OCI-LY1 (cell line): Measurements from ENCODE around the gene PRUNE1.

ENCODE experiments used
- H2AFZ ChIP-seq: fragments of 200-600 bp; sonication (generic), shearing (Covaris generic); 2 replicates; pipeline ENCODE4 v1.6.0; 2014; ENCODE audit warnings: antibody characterized with exemption, mild to moderate bottlenecking, low read length
- H3F3A ChIP-seq: fragments of 200-600 bp; sonication (generic), shearing (Covaris generic); 2 replicates; pipeline ENCODE4 v1.6.0; 2014; ENCODE audit warnings: mild to moderate bottlenecking, antibody characterized with exemption, low read length, moderate library complexity; ENCODE audit not compliant: insufficient read depth
- H3K27ac ChIP-seq: fragments of 200-600 bp; sonication (generic); 2 replicates; pipeline ENCODE4 v1.5.1; 2014; ENCODE audit warnings: low read length, mixed run types, mild to moderate bottlenecking, low read depth; ENCODE audit not compliant: poor library complexity, severe bottlenecking
- H3K27me3 ChIP-seq: fragments of 200-600 bp; sonication (generic); 2 replicates; pipeline ENCODE4 v1.6.0; 2014; ENCODE audit warnings: antibody characterized with exemption, mild to moderate bottlenecking, low read length, moderate library complexity; ENCODE audit not compliant: insufficient read depth
- H3K36me3 ChIP-seq: fragments of 200-600 bp; sonication (generic); 2 replicates; pipeline ENCODE4 v1.6.1; 2014; ENCODE audit warnings: mild to moderate bottlenecking, antibody characterized with exemption, low read length, moderate library complexity, mixed read lengths; ENCODE audit not compliant: insufficient read depth
- H3K4me1 ChIP-seq: fragments of 200-600 bp; sonication (generic); 2 replicates; pipeline ENCODE4 v1.5.1; 2014; ENCODE audit warnings: mild to moderate bottlenecking, low read length, moderate library complexity; ENCODE audit not compliant: insufficient read depth, severe bottlenecking
- H3K4me2 ChIP-seq: fragments of 200-600 bp; sonication (generic), shearing (Covaris generic); 2 replicates; pipeline ENCODE4 v1.6.1; 2014; ENCODE audit warnings: low read length
- H3K4me3 ChIP-seq: fragments of 200-600 bp; sonication (generic); 2 replicates; pipeline ENCODE4 v1.5.1; 2014; ENCODE audit warnings: low read length, low read depth, mild to moderate bottlenecking, mixed read lengths; ENCODE audit not compliant: poor library complexity, severe bottlenecking
- H3K79me2 ChIP-seq: fragments of 200-600 bp; shearing (Covaris generic); 2 replicates; pipeline ENCODE4 v1.6.1; 2016; ENCODE audit warnings: mixed run types, low read length, mixed read lengths; ENCODE audit not compliant: insufficient read depth
- H3K9ac ChIP-seq: fragments of 200-600 bp; sonication (generic), shearing (Covaris generic); 2 replicates; pipeline ENCODE4 v1.6.1; 2014; ENCODE audit warnings: mild to moderate bottlenecking, low read length, mixed read lengths
- H3K9me2 ChIP-seq: fragments of 200-600 bp; sonication (generic), shearing (Covaris generic); 2 replicates; pipeline ENCODE4 v1.6.1; 2014; ENCODE audit warnings: low read depth, mild to moderate bottlenecking, low read length, mixed read lengths
- H3K9me3 ChIP-seq: fragments of 200-600 bp; shearing (Covaris generic); 2 replicates; pipeline ENCODE4 v1.6.1; 2014; ENCODE audit warnings: low read length, mixed read lengths
- H4K20me1 ChIP-seq: fragments of 200-600 bp; sonication (generic), shearing (Covaris generic); 2 replicates; pipeline ENCODE4 v1.6.0; 2016; ENCODE audit warnings: mild to moderate bottlenecking, low read length; ENCODE audit not compliant: insufficient read depth
- EZH2 ChIP-seq: fragments of 200-600 bp; sonication (generic), shearing (Covaris generic); IDR thresholded peaks from 2 replicates; pipeline ENCODE4 v1.8.0; 2017; ENCODE audit warnings: borderline replicate concordance, mixed run types, mild to moderate bottlenecking, antibody characterized with exemption, low read length, moderate library complexity, mixed read lengths
- TF ChIP-seq, protein P1 (sequence below): fragments of 200-600 bp; sonication (generic), shearing (Covaris generic); IDR thresholded peaks from 2 replicates; pipeline ENCODE4 v1.5.1; 2017; ENCODE audit warnings: mild to moderate bottlenecking, antibody characterized with exemption, low read length, moderate library complexity, mixed read lengths

PRUNE1 gene

DNA sequence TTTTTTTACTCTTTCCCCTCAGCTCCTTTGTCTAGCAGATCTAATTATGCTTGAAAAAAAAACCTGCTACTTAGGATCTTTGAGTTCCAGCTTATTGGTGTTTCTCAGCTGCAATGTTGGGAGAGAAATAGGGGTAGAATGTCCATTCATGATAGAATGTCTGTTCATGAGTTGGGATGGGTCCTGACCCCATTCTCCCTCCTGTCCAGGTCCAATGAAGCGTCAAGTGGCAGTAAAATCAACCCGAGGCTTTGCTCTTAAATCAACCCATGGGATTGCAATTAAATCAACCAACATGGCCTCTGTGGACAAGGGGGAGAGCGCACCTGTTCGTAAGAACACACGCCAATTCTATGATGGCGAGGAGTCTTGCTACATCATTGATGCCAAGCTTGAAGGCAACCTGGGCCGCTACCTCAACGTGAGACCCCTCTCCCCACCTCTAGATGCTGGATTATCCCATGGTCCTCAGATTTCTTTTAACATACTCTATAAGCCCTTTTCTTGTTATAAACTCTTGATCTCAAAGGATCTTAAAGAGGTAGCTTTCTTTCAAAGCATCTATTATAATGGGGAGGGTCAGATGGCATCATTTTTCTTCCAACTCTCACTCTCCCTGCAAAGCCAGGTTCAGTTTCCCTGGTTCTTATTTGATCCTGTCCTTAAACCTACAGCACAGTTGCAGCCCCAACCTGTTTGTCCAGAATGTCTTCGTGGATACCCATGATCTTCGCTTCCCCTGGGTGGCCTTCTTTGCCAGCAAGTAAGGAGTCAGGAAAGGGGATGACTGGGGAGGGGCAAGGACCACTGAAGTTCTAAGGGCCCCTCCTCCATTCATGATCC is 44.7 kb upstream of the PRUNE1 start:
- H3K27ac ChIP-seq: no peak overlapping the region

DNA sequence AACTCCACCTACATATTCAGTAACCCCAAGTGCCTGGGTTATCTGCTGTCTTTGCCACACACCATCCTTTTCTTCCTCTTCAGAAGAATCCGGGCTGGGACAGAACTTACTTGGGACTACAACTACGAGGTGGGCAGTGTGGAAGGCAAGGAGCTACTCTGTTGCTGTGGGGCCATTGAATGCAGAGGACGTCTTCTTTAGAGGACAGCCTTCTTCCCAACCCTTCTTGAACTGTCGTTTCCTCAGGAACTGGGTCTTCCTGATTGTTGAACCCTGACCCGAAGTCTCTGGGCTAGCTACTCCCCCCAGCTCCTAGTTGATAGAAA is 44.1 kb upstream of the PRUNE1 start:
- Histone ChIP-seq H3K4me2 (no peak overlapping the region), H4K20me1 (no peaks in the 10 kb centered on the region), H2AFZ (no peak overlapping the region), H3K27ac (no peak overlapping the region), H3K27me3 (no peaks in the 10 kb centered on the region), H3F3A (no peaks in the 10 kb centered on the region), H3K4me3 (no peak overlapping the region), H3K9me3 (no peaks in the 10 kb centered on the region), H3K36me3 (peaks cover 97% of the 10 kb centered on the region), H3K9me2 (no peaks in the 10 kb centered on the region), H3K4me1 (no peaks in the 10 kb centered on the region), H3K79me2 (no peaks in the 10 kb centered on the region), H3K9ac (no peak overlapping the region)
- no peak for TF ChIP-seq EZH2
- TF ChIP-seq, protein P1, sequence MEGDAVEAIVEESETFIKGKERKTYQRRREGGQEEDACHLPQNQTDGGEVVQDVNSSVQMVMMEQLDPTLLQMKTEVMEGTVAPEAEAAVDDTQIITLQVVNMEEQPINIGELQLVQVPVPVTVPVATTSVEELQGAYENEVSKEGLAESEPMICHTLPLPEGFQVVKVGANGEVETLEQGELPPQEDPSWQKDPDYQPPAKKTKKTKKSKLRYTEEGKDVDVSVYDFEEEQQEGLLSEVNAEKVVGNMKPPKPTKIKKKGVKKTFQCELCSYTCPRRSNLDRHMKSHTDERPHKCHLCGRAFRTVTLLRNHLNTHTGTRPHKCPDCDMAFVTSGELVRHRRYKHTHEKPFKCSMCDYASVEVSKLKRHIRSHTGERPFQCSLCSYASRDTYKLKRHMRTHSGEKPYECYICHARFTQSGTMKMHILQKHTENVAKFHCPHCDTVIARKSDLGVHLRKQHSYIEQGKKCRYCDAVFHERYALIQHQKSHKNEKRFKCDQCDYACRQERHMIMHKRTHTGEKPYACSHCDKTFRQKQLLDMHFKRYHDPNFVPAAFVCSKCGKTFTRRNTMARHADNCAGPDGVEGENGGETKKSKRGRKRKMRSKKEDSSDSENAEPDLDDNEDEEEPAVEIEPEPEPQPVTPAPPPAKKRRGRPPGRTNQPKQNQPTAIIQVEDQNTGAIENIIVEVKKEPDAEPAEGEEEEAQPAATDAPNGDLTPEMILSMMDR: no peak

More for the DNA sequence above, 44.7 kb upstream of the PRUNE1 start:
- TF ChIP-seq, protein P1: no peak
- no peak for TF ChIP-seq EZH2
- H4K20me1 ChIP-seq: no peaks in the 10 kb centered on the region
- no peak overlapping the region for H3K4me2 ChIP-seq
- H3K4me3 ChIP-seq: no peak overlapping the region
- H3K79me2 ChIP-seq: no peaks in the 10 kb centered on the region
- H3K9ac ChIP-seq: no peak overlapping the region
- H3K9me2 ChIP-seq: no peaks in the 10 kb centered on the region
- peaks cover 98% of the 10 kb centered on the region for H3K36me3 ChIP-seq
- H3K9me3 ChIP-seq: no peaks in the 10 kb centered on the region
- H3K4me1 ChIP-seq: no peaks in the 10 kb centered on the region
- H3F3A ChIP-seq: no peaks in the 10 kb centered on the region
- H2AFZ ChIP-seq: no peak overlapping the region
- H3K27me3 ChIP-seq: no peaks in the 10 kb centered on the region

DNA sequence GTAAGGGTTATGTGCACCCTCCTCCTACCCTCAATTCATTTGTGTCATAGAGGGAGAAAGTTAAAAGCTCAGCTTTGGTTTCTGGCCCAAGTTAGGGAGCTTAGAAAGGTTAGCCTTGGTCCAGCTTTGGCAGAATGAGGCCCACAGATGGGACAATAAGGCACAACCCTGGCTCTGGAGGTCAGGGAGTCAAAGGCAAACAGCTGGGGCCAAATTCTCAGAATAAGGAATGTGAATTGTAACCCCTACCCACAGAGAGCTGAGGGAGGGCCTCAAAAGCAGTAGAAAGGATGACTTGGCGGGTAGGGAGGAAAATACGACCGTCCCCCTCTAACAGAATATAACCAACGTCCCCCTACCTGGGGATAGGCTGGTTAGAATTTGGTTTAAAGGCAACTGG is 42.6 kb upstream of the PRUNE1 start:
- Histone ChIP-seq H3K36me3 (peaks cover 82% of the 10 kb centered on the region), H3K27me3 (no peaks in the 10 kb centered on the region), H4K20me1 (no peaks in the 10 kb centered on the region), H3F3A (no peaks in the 10 kb centered on the region), H3K79me2 (no peaks in the 10 kb centered on the region), H3K9ac (no peak overlapping the region), H3K4me2 (no peak overlapping the region), H2AFZ (no peak overlapping the region), H3K4me1 (no peaks in the 10 kb centered on the region), H3K9me2 (no peaks in the 10 kb centered on the region), H3K9me3 (no peaks in the 10 kb centered on the region), H3K4me3 (no peak overlapping the region), H3K27ac (no peak overlapping the region)
- no peak for TF ChIP-seq EZH2
- TF ChIP-seq, protein P1: no peak
